GM15510 (cell line): ENCODE data around the gene SRSF7.

Source experiments
- POLR2A ChIP-seq: IDR thresholded peaks from 3 replicates; pipeline ENCODE4 v1.6.1; 2011; ENCODE audit warnings: borderline replicate concordance; ENCODE audit not compliant: insufficient read length; ENCODE audit errors: extremely low read depth

The SRSF7 gene

GRCh38 chr2:38750891-38751595, at the start of gene SRSF7:
TSS of gene SRSF7 (minus strand) at chr2:38751361. CDS start at chr2:38751256, 105 bp downstream.
- TF ChIP-seq POLR2A: peak; percentile 100

GRCh38 chr2:38797953-38798352, 46.8 kb upstream of the SRSF7 start:
- TF ChIP-seq POLR2A: no peak

GRCh38 chr2:38797250-38797676, 46.1 kb upstream of the SRSF7 start:
- no peak for TF ChIP-seq POLR2A

GRCh38 chr2:38794235-38794946, 43.2 kb upstream of the SRSF7 start:
- no peak for TF ChIP-seq POLR2A

GRCh38 chr2:38793511-38793910, 42.4 kb upstream of the SRSF7 start:
- TF ChIP-seq POLR2A: no peak

GRCh38 chr2:38792751-38793150, 41.6 kb upstream of the SRSF7 start:
- TF ChIP-seq POLR2A: no peak

GRCh38 chr2:38791744-38792143, 40.6 kb upstream of the SRSF7 start:
- no peak for TF ChIP-seq POLR2A

- no peak for TF ChIP-seq POLR2A
These were observed 38.5 kb upstream of the SRSF7 start for GRCh38 chr2:38789691-38790090.

- no peak for TF ChIP-seq POLR2A
These were observed 37.1 kb upstream of the SRSF7 start for GRCh38 chr2:38788306-38788705.

- TF ChIP-seq POLR2A: no peak
These were observed 32.4 kb upstream of the SRSF7 start for GRCh38 chr2:38783586-38783985.

GRCh38 chr2:38778687-38779082, 27.5 kb upstream of the SRSF7 start:
- no peak for TF ChIP-seq POLR2A

GRCh38 chr2:38776531-38776930, 25.4 kb upstream of the SRSF7 start:
- no peak for TF ChIP-seq POLR2A

- TF ChIP-seq POLR2A: no peak
These were observed 24.7 kb upstream of the SRSF7 start for GRCh38 chr2:38775921-38776225.

GRCh38 chr2:38775097-38775920, 24.1 kb upstream of the SRSF7 start:
- TF ChIP-seq POLR2A: no peak

- no peak for TF ChIP-seq POLR2A
These were observed 20.5 kb upstream of the SRSF7 start for GRCh38 chr2:38771632-38772031.
